ENCODE results near the gene CEP170B. TPM values are rescaled to one million over a fixed set of nuclear protein-coding genes. Genes with fewer than 3 reads are reported as not detected.
A peak's percentile ranks its signal among the peaks of the same experiment; 100 is the strongest.

CEP170B gene
- total RNA-seq, 2 donors from 2014 or later = 29.1 to 81.2 TPM

GRCh38 chr14:104824353-104824997, 40.6 kb upstream of the CEP170B start:
- Histone ChIP-seq H3K36me3 (no peaks in the 10 kb centered on the region), H3K4me3 (no peak overlapping the region), H3K27ac (no peak overlapping the region), H3K27me3 (replicated peaks; ENCODE audit: insufficient read depth) (no peaks in the 10 kb centered on the region), H3K9me3 (no peaks in the 10 kb centered on the region), H3K4me1 (replicated peaks) (no peaks in the 10 kb centered on the region)
- WGBS = 94% methylated on average over 2 of the region's 2 CpGs
- DNase-seq (ENCODE audit: low spot score) = no peak
- TF ChIP-seq POLR2A (IDR thresholded peaks at IDR 0.05) = no peak
- TF ChIP-seq POLR2AphosphoS5 (IDR thresholded peaks at IDR 0.05) = no peak
- TF ChIP-seq, protein P1, sequence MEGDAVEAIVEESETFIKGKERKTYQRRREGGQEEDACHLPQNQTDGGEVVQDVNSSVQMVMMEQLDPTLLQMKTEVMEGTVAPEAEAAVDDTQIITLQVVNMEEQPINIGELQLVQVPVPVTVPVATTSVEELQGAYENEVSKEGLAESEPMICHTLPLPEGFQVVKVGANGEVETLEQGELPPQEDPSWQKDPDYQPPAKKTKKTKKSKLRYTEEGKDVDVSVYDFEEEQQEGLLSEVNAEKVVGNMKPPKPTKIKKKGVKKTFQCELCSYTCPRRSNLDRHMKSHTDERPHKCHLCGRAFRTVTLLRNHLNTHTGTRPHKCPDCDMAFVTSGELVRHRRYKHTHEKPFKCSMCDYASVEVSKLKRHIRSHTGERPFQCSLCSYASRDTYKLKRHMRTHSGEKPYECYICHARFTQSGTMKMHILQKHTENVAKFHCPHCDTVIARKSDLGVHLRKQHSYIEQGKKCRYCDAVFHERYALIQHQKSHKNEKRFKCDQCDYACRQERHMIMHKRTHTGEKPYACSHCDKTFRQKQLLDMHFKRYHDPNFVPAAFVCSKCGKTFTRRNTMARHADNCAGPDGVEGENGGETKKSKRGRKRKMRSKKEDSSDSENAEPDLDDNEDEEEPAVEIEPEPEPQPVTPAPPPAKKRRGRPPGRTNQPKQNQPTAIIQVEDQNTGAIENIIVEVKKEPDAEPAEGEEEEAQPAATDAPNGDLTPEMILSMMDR (IDR thresholded peaks at IDR 0.05) = no peak
- intact Hi-C loops (cut with DNase I) = no loop called here

DNA sequence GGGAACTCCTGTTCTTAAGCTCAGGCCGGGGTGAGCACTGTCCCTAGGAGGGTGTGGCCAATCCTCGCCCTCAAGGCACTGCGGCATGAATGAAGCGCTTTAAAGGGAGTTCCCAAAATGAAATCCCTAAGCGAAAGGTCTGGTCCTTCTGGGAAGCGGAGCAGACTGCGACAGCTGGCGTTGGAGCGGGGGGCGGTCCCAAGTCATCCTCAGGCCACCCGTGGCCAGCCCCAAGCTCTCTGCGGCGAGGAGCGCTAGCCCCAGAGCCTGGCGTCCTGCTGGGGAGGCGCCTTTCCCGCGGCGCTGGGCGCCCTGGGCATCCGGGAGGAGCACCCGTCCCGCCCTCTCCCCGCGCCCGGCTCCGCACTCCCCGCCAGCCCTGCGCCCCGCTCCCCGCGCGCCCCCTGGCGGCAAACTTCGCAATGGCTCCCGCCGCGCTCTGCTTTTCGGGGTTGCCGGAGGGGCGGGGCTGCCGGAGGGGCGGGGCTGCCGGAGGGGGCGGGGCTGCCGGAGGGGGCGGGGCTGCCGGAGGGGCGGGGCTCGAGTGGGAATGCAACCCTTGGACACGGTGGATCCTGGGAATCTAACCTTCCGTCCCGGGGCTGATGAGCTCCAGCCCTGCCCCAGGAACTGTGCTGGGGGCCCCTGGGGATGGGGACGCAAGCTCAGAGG, 38.7 kb upstream of the CEP170B start:
- intact Hi-C loops (cut with DNase I) = loop anchor here (2.0 kb wide), 1 partner anchor 58 kb away; no protein-coding TSS in a partner anchor
- Histone ChIP-seq H3K9me3 (no peaks in the 10 kb centered on the region), H3K27me3 (replicated peaks; ENCODE audit: insufficient read depth) (no peaks in the 10 kb centered on the region), H3K36me3 (no peaks in the 10 kb centered on the region), H3K4me3 (peak overlapping the region; percentile 46 to 49), H3K27ac (peak overlapping the region; percentile 42 to 57), H3K4me1 (replicated peaks) (no peaks in the 10 kb centered on the region)
- DNase-seq (ENCODE audit: low spot score) = peak; percentile 88
- under 1% methylated on average over 31 of the region's 54 CpGs for WGBS
- TF ChIP-seq POLR2A (IDR thresholded peaks at IDR 0.05) (no peak), POLR2AphosphoS5 (IDR thresholded peaks at IDR 0.05) (peak; percentile 58)
- TF ChIP-seq, protein P1 (IDR thresholded peaks at IDR 0.05) = peak; percentile 73 to 92 (median 86)

- intact Hi-C loops (cut with DNase I) = loop anchor here (2.0 kb wide), 1 partner anchor 58 kb away; no protein-coding TSS in a partner anchor
Measured at GRCh38 chr14:104826861-104827176, 38.2 kb upstream of the CEP170B start.

GRCh38 chr14:104827177-104828055, 37.7 kb upstream of the CEP170B start:
- 6% methylated on average over 39 of the region's 39 CpGs for WGBS
- Histone ChIP-seq H3K36me3 (no peaks in the 10 kb centered on the region), H3K27me3 (replicated peaks; ENCODE audit: insufficient read depth) (no peaks in the 10 kb centered on the region), H3K4me3 (peak overlapping the region; percentile 46 to 49), H3K27ac (peak overlapping the region; percentile 27 to 33), H3K4me1 (replicated peaks) (no peaks in the 10 kb centered on the region), H3K9me3 (no peaks in the 10 kb centered on the region)
- TF ChIP-seq POLR2AphosphoS5 (IDR thresholded peaks at IDR 0.05) = no peak
- no peak for TF ChIP-seq POLR2A (IDR thresholded peaks at IDR 0.05)
- TF ChIP-seq, protein P1 (IDR thresholded peaks at IDR 0.05) = peak in 2 of 4 experiments; percentile 28 to 54
- intact Hi-C loops (cut with DNase I) = loop anchor here (2.0 kb wide), 1 partner anchor 59 kb away; no protein-coding TSS in a partner anchor
- DNase-seq (ENCODE audit: low spot score) = peak; percentile 17

More at GRCh38 chr14:104826861-104827176, 38.2 kb upstream of the CEP170B start:
- Histone ChIP-seq H3K4me3 (peak overlapping the region; percentile 46 to 49), H3K4me1 (replicated peaks) (no peaks in the 10 kb centered on the region), H3K9me3 (no peaks in the 10 kb centered on the region), H3K27ac (peak overlapping the region; percentile 27 to 33), H3K36me3 (no peaks in the 10 kb centered on the region), H3K27me3 (replicated peaks; ENCODE audit: insufficient read depth) (no peaks in the 10 kb centered on the region)
- 2% methylated on average over 27 of the region's 27 CpGs for WGBS
- TF ChIP-seq POLR2AphosphoS5 (IDR thresholded peaks at IDR 0.05) (no peak), POLR2A (IDR thresholded peaks at IDR 0.05) (no peak)
- TF ChIP-seq, protein P1 (IDR thresholded peaks at IDR 0.05) = no peak
- DNase-seq (ENCODE audit: low spot score) = no peak

All from prostate gland (tissue), 2 donors.